Endothelial cell of umbilical vein (primary cell): ENCODE data around the gene SLFN12. TPM values are rescaled to one million over a fixed set of nuclear protein-coding genes. Genes with fewer than 3 reads are reported as not detected.
"Not testable (repeated sequence)": the region's sequence is repeated elsewhere in the genome, so short reads cannot be mapped to it uniquely, and the experiment has no call there.

Source experiments
- BruUV-seq: library from RNA; stranded (reverse); fragments of 400-500 nt; replicated peaks from 2 replicates; lab custom pipeline; 2021; lab: Mats Ljungman, UMichigan
- CTCF ChIA-PET: fragments of 300-600, 350-600 bp; sonication (Branson Sonifier 250); formaldehyde crosslinking; loops from one replicate; lab custom pipeline; 2021; ENCODE audit warnings: antibody characterized with exemption, inconsistent platforms; lab: Charles Lee
- POLR2A ChIA-PET: fragments of 300-600, 350-600 bp; sonication (Branson Sonifier 250); formaldehyde crosslinking; loops from one replicate; lab custom pipeline; 2021; ENCODE audit warnings: antibody characterized with exemption, inconsistent platforms; lab: Charles Lee
- DNase-seq: peaks from one replicate; pipeline ENCODE4 v3.0.0-alpha.2; 2011; ENCODE audit warnings: low read depth, low spot score
- FAIRE-seq: peaks from 2 replicates; lab custom pipeline; 2011; peaks lifted over from hg19 to GRCh38; lab: Jason Lieb, UNC
- H2AFZ ChIP-seq: 2 replicates; pipeline ENCODE4 v1.6.0; 2012; ENCODE audit warnings: low read depth, low read length, control low read depth, inconsistent platforms
- H3K27ac ChIP-seq: 2 replicates; pipeline ENCODE4 v1.5.1; 2011; ENCODE audit warnings: low read depth, mild to moderate bottlenecking, control low read depth, low read length, moderate library complexity; ENCODE audit not compliant: insufficient read depth
- H3K27me3 ChIP-seq, 2 experiments: 2 replicates each; pipeline versions ENCODE4 v1.6.0 to v1.6.1; 2011; ENCODE audit warnings: low read length in 2 of 2, mixed read lengths in 1 of 2; ENCODE audit not compliant: control insufficient read depth in 2 of 2, insufficient read depth in 2 of 2
- H3K36me3 ChIP-seq, 2 experiments: 2 replicates in 1 of 2; 3 replicates in 1 of 2; pipeline ENCODE4 v1.5.1; 2011; ENCODE audit warnings: low read length in 2 of 2, mild to moderate bottlenecking in 1 of 2, moderate library complexity in 1 of 2; ENCODE audit not compliant: control insufficient read depth in 2 of 2, insufficient read depth in 2 of 2; ENCODE audit errors: extremely low read depth in 1 of 2
- H3K4me1 ChIP-seq: 3 replicates; pipeline ENCODE4 v1.5.1; 2011; ENCODE audit warnings: mild to moderate bottlenecking, low read length; ENCODE audit not compliant: control insufficient read depth, insufficient read depth; ENCODE audit errors: extremely low read depth
- H3K4me2 ChIP-seq: 2 replicates; pipeline ENCODE4 v1.6.1; 2011; ENCODE audit warnings: low read length, control low read depth, mixed read lengths; ENCODE audit not compliant: insufficient read depth
- H3K4me3 ChIP-seq, 3 experiments: fragments of 200-600 bp in 1 of 3; sonication (generic), shearing (Covaris generic) in 1 of 3; replicated peaks in 1 of 3; 2 replicates each; pipeline ENCODE4 v1.5.1; 2011 to 2016; ENCODE audit warnings: control low read depth in 3 of 3, low read length in 3 of 3, mild to moderate bottlenecking in 2 of 3, inconsistent platforms in 1 of 3, low read depth in 1 of 3, moderate library complexity in 1 of 3; ENCODE audit not compliant: insufficient read depth in 1 of 3
- H3K79me2 ChIP-seq: 2 replicates; pipeline ENCODE4 v1.6.0; 2012; ENCODE audit warnings: low read length, inconsistent platforms; ENCODE audit not compliant: control insufficient read depth, insufficient read depth
- H3K9ac ChIP-seq: replicated peaks from 2 replicates; pipeline ENCODE3; 2011; ENCODE audit warnings: low read length, control low read depth; ENCODE audit not compliant: insufficient read depth; ENCODE audit errors: extremely low read depth
- H3K9me1 ChIP-seq: replicated peaks from 3 replicates; pipeline ENCODE4 v1.6.0; 2011; ENCODE audit warnings: mild to moderate bottlenecking, low read length; ENCODE audit not compliant: control insufficient read depth, insufficient read depth; ENCODE audit errors: extremely low read depth
- H3K9me3 ChIP-seq: replicated peaks from 2 replicates; pipeline ENCODE4 v1.5.1; 2012; ENCODE audit warnings: low read length, inconsistent platforms; ENCODE audit not compliant: control insufficient read depth, insufficient read depth
- H4K20me1 ChIP-seq: replicated peaks from 2 replicates; pipeline ENCODE3; 2011; ENCODE audit warnings: mild to moderate bottlenecking, low read length; ENCODE audit not compliant: control insufficient read depth, insufficient read depth; ENCODE audit errors: extremely low read depth
- EZH2 ChIP-seq: IDR thresholded peaks from 2 replicates; pipeline ENCODE4 v1.6.1; 2012; ENCODE audit warnings: borderline replicate concordance, low read depth, mild to moderate bottlenecking, moderate library complexity, low read length, inconsistent platforms; ENCODE audit not compliant: severe bottlenecking
- FOS ChIP-seq: IDR thresholded peaks from 2 replicates; pipeline ENCODE4 v1.6.1; 2011; ENCODE audit warnings: mild to moderate bottlenecking, low read length, moderate library complexity, borderline replicate concordance; ENCODE audit not compliant: insufficient read depth
- GATA2 ChIP-seq: IDR thresholded peaks from 2 replicates; pipeline ENCODE4 v1.7.0; 2011; ENCODE audit warnings: low read depth, mild to moderate bottlenecking, moderate library complexity, mixed read lengths, low read length; ENCODE audit not compliant: insufficient read length, insufficient read depth
- JUN ChIP-seq: IDR thresholded peaks from 2 replicates; pipeline ENCODE4 v1.6.1; 2011; ENCODE audit warnings: borderline replicate concordance, low read depth; ENCODE audit not compliant: insufficient read length, insufficient read depth
- MYC ChIP-seq: IDR thresholded peaks from one replicate; pipeline ENCODE4 v1.6.1; 2011; ENCODE audit warnings: mild to moderate bottlenecking, low read depth, low read length
- POLR2AphosphoS5 ChIP-seq: IDR thresholded peaks from 2 replicates; pipeline ENCODE4 v1.6.1; 2012; ENCODE audit warnings: low read depth, mild to moderate bottlenecking, control low read depth, low read length, moderate library complexity; ENCODE audit not compliant: insufficient read depth
- dilution Hi-C: fragments of 300-500 bp; cut with MboI; formaldehyde crosslinking; loops from one replicate; pipeline ENCODE4 v1.15.0; 2019; ENCODE audit warnings: low sequenced_read_pairs; ENCODE audit not compliant: extremely low pct_ligation_motif_present
- intact Hi-C: fragments of 100-400 bp; cut with micrococcal nuclease; formaldehyde crosslinking; loops from one replicate; pipeline ENCODE4 v1.10.0; 2022
- polyA plus RNA-seq, 4 experiments: library from polyadenylated mRNA; depleted of rRNA in 3 of 4; stranded (reverse) in 3 of 4; unstranded in 1 of 4; fragments of >200 nt; gene quantifications; 2 replicates each; pipeline versions ENCODE4 v1.2.1 to v1.2.3, GENCODE V29; 2011 to 2012; ENCODE audit warnings: missing spikeins in 1 of 4
- total RNA-seq: library from RNA; stranded (reverse); gene quantifications from 2 replicates; pipeline ENCODE4 v1.2.3, GENCODE V29; 2021
- TF ChIP-seq, protein P1 (sequence below), 2 donors: IDR thresholded peaks; 1 replicate in 1 of 2; 2 replicates in 1 of 2; pipeline ENCODE4 v1.5.1; 2011; ENCODE audit warnings: low read length in 2 of 2, mild to moderate bottlenecking in 2 of 2, moderate library complexity in 2 of 2, control low read depth in 1 of 2, inconsistent platforms in 1 of 2, low read depth in 1 of 2; ENCODE audit not compliant: insufficient read depth in 1 of 2; ENCODE audit errors: extremely low read depth in 1 of 2

SLFN12 gene
- total and polyA plus RNA-seq, 2 donors (not counting 3 experiments of a cell fraction or from before 2014, with no cell fraction given) = 17.8 to 42.6 TPM

DNA sequence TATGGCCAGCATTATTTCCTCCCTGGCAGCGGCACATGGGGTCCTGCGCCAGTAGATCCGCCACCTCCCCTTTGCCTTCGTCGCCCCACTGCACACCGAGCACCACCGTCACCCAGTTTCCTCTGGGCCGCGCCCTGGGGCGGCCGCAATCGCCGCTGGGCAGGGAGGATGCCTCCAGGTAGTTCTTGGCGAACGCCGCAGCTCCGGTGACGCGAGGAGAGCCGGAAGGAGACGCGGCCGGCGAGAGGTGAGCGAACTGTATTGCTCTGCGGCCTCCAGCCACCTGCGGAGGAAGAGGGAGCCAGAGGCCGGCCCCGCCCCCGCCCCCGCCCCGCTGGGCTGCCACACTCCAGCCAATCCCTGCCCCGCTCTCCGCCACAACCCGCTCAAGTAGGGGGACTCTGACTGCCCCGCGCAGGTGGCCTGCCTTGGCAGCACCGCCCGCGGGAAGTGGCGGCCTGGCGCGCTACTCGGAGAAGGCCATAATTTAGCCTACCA is 28.1 kb upstream of the SLFN12 start:
- TF ChIP-seq, protein P1, sequence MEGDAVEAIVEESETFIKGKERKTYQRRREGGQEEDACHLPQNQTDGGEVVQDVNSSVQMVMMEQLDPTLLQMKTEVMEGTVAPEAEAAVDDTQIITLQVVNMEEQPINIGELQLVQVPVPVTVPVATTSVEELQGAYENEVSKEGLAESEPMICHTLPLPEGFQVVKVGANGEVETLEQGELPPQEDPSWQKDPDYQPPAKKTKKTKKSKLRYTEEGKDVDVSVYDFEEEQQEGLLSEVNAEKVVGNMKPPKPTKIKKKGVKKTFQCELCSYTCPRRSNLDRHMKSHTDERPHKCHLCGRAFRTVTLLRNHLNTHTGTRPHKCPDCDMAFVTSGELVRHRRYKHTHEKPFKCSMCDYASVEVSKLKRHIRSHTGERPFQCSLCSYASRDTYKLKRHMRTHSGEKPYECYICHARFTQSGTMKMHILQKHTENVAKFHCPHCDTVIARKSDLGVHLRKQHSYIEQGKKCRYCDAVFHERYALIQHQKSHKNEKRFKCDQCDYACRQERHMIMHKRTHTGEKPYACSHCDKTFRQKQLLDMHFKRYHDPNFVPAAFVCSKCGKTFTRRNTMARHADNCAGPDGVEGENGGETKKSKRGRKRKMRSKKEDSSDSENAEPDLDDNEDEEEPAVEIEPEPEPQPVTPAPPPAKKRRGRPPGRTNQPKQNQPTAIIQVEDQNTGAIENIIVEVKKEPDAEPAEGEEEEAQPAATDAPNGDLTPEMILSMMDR (IDR thresholded peaks at IDR 0.05; ENCODE audit: extremely low read depth in 1 of 2, insufficient read depth in 1 of 2, low read depth in 1 of 2, low read length in 2 of 2) = no peak
- TF ChIP-seq FOS = no peak
- TF ChIP-seq GATA2 = no peak
- peak; percentile 58 for TF ChIP-seq EZH2
- TF ChIP-seq POLR2AphosphoS5 = no peak
- TF ChIP-seq JUN = no peak
- no peak for TF ChIP-seq MYC
- Histone ChIP-seq H3K9ac (no peak overlapping the region), H3K27ac (no peak overlapping the region), H3K9me3 (no peaks in the 10 kb centered on the region), H3K36me3 (no peaks in the 10 kb centered on the region), H3K9me1 (no peaks in the 10 kb centered on the region), H4K20me1 (no peaks in the 10 kb centered on the region), H3K4me1 (no peaks in the 10 kb centered on the region), H2AFZ (no peak overlapping the region), H3K79me2 (no peaks in the 10 kb centered on the region), H3K4me2 (no peak overlapping the region), H3K27me3 (peaks cover 36 to 62% of the 10 kb centered on the region in 2 experiments), H3K4me3 (peak overlapping the region in 1 of 3 experiments; percentile 4)
- DNase-seq (no peak), FAIRE-seq (no peak)
- CTCF ChIA-PET = no interaction called here
- dilution Hi-C loops (no loop called here), intact Hi-C loops (no loop called here)
- POLR2A ChIA-PET = no interaction called here
- no TSS peak for BruUV-seq

- H3K27ac ChIP-seq, H3K9me3 ChIP-seq, H3K4me2 ChIP-seq, DNase-seq, H3K36me3 ChIP-seq, H3K79me2 ChIP-seq, POLR2A ChIA-PET, H3K4me3 ChIP-seq, H4K20me1 ChIP-seq, H2AFZ ChIP-seq, FAIRE-seq, H3K4me1 ChIP-seq, dilution Hi-C loops, intact Hi-C loops, H3K9ac ChIP-seq, BruUV-seq, H3K9me1 ChIP-seq: not testable (repeated sequence)
- CTCF ChIA-PET = interaction anchor here (1.0 kb wide), 1 partner anchor 13 kb away, joined by 3 read pairs; no protein-coding TSS in a partner anchor
- peaks cover 42 to 51% of the 10 kb centered on the region in 2 experiments for H3K27me3 ChIP-seq
These were observed 21.7 kb upstream of the SLFN12 start for GRCh38 chr17:35454035-35454434.
